ENCODE measurements around the gene LPAR1.

The LPAR1 gene

DNA sequence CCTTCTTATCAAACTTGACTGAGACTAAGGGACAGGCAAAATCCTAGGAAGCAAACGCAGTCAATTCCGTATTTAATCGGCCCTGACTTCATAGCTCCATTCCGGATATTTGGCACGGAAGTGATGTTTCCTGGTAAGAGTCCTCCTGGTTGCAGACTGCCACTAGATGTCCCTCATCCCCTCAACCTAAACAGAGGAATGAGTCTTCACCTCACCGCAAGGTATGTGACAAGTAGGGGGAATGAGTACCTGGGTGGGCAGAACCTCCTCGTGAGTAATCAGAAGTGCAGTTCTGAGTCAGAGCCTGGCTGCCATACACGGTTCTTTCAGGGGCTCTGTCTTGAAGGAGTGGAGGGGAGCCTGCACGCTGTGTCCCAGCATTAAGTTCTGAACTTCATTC lies 196.1 kb downstream of the LPAR1 start:
- Histone ChIP-seq H2AFZ (ENCODE audit: low read length) (no peak overlapping the region), H3K4me2 (ENCODE audit: low read depth, low read length, poor library complexity, severe bottlenecking) (no peak overlapping the region), H3K4me1 (ENCODE audit: insufficient read depth, low read length, poor library complexity, severe bottlenecking) (no peaks in the 10 kb centered on the region), H3K9ac (ENCODE audit: low read depth, low read length, poor library complexity, severe bottlenecking) (no peak overlapping the region), H3K79me2 (ENCODE audit: insufficient read depth, low read length) (no peaks in the 10 kb centered on the region), H3K36me3 (ENCODE audit: insufficient read depth, low read length) (no peaks in the 10 kb centered on the region), H4K20me1 (ENCODE audit: insufficient read depth, low read length, poor library complexity, severe bottlenecking) (no peaks in the 10 kb centered on the region), H3K4me3 (ENCODE audit: low read length, poor library complexity, severe bottlenecking) (no peak overlapping the region), H3K9me3 (ENCODE audit: insufficient read depth, low read depth, low read length) (no peaks in the 10 kb centered on the region), H3K27me3 (ENCODE audit: insufficient read depth, low read length, poor library complexity, severe bottlenecking) (no peaks in the 10 kb centered on the region), H3F3A (ENCODE audit: low read depth) (no peaks in the 10 kb centered on the region), H3K9me2 (replicated peaks; ENCODE audit: low read depth, low read length) (no peaks in the 10 kb centered on the region)
- no peak for TF ChIP-seq EZH2phosphoT487 (IDR thresholded peaks at IDR 0.05; ENCODE audit: borderline replicate concordance)
- TF ChIP-seq, protein P1, sequence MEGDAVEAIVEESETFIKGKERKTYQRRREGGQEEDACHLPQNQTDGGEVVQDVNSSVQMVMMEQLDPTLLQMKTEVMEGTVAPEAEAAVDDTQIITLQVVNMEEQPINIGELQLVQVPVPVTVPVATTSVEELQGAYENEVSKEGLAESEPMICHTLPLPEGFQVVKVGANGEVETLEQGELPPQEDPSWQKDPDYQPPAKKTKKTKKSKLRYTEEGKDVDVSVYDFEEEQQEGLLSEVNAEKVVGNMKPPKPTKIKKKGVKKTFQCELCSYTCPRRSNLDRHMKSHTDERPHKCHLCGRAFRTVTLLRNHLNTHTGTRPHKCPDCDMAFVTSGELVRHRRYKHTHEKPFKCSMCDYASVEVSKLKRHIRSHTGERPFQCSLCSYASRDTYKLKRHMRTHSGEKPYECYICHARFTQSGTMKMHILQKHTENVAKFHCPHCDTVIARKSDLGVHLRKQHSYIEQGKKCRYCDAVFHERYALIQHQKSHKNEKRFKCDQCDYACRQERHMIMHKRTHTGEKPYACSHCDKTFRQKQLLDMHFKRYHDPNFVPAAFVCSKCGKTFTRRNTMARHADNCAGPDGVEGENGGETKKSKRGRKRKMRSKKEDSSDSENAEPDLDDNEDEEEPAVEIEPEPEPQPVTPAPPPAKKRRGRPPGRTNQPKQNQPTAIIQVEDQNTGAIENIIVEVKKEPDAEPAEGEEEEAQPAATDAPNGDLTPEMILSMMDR (conservative IDR thresholded peaks at IDR 0.05; ENCODE audit: low read length), result no peak

DNA sequence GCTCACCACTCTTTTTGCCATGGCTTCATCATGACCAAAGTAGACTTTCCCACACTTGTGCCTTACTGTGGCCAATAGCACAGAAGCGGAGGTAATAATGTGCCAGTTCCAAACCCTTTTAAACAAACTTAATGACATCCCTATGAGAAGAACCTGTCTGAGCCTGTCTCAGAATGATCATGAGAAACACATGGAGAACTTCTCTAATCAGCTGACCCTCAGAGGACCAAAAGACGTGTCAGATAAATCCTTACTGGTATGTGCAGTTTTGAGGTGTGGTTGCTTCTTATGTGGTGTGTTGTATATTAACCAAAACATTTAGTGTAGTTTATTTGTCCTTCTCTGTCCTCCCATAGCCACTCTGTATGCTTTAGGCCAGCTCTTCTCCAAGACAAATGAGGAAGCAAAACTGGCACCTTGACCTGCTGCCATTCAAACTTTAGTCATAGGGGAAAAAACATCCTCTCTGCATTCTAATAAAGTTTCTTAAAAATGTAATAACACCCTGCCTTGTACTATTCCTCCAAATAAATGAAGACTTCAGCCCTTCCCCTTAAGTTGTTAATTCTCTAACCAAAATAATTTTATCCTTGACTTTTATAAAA lies 200.8 kb downstream of the LPAR1 start:
- Histone ChIP-seq H3K4me3 (ENCODE audit: low read length, poor library complexity, severe bottlenecking) (no peak overlapping the region), H2AFZ (ENCODE audit: low read length) (no peak overlapping the region), H3K27me3 (ENCODE audit: insufficient read depth, low read length, poor library complexity, severe bottlenecking) (no peaks in the 10 kb centered on the region), H3F3A (ENCODE audit: low read depth) (no peaks in the 10 kb centered on the region), H4K20me1 (ENCODE audit: insufficient read depth, low read length, poor library complexity, severe bottlenecking) (no peaks in the 10 kb centered on the region), H3K9me2 (replicated peaks; ENCODE audit: low read depth, low read length) (no peaks in the 10 kb centered on the region), H3K4me2 (ENCODE audit: low read depth, low read length, poor library complexity, severe bottlenecking) (no peak overlapping the region), H3K4me1 (ENCODE audit: insufficient read depth, low read length, poor library complexity, severe bottlenecking) (no peaks in the 10 kb centered on the region), H3K79me2 (ENCODE audit: insufficient read depth, low read length) (no peaks in the 10 kb centered on the region), H3K9me3 (ENCODE audit: insufficient read depth, low read depth, low read length) (no peaks in the 10 kb centered on the region), H3K36me3 (ENCODE audit: insufficient read depth, low read length) (no peaks in the 10 kb centered on the region), H3K9ac (ENCODE audit: low read depth, low read length, poor library complexity, severe bottlenecking) (no peak overlapping the region)
- TF ChIP-seq EZH2phosphoT487 (IDR thresholded peaks at IDR 0.05; ENCODE audit: borderline replicate concordance), result no peak
- TF ChIP-seq, protein P1 (conservative IDR thresholded peaks at IDR 0.05; ENCODE audit: low read length), result no peak

DNA sequence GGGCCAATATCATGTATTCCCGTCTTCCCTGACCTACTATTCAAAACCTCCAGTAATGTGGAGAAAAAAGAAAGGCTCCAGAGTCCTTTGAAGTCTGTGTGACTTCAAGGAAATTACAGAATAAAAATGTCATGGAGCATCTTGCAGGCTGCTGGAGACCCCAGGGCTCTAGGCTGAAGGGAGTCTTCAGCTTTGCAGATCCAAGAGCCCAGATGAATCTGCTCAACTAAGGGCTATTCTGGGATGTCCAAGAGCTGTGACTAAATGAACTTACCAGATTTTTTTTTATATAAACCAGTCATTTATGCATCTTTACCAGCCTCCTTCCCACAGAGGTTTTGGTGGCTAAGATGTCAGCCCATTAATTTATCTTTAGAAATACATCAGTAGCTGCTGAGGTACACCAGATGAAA lies 202.4 kb downstream of the LPAR1 start:
- Histone ChIP-seq H3K9me2 (replicated peaks; ENCODE audit: low read depth, low read length) (no peaks in the 10 kb centered on the region), H3K4me3 (ENCODE audit: low read length, poor library complexity, severe bottlenecking) (no peak overlapping the region), H3K79me2 (ENCODE audit: insufficient read depth, low read length) (no peaks in the 10 kb centered on the region), H2AFZ (ENCODE audit: low read length) (no peak overlapping the region), H3K4me1 (ENCODE audit: insufficient read depth, low read length, poor library complexity, severe bottlenecking) (no peaks in the 10 kb centered on the region), H4K20me1 (ENCODE audit: insufficient read depth, low read length, poor library complexity, severe bottlenecking) (no peaks in the 10 kb centered on the region), H3K9ac (ENCODE audit: low read depth, low read length, poor library complexity, severe bottlenecking) (no peak overlapping the region), H3K9me3 (ENCODE audit: insufficient read depth, low read depth, low read length) (no peaks in the 10 kb centered on the region), H3K36me3 (ENCODE audit: insufficient read depth, low read length) (no peaks in the 10 kb centered on the region), H3F3A (ENCODE audit: low read depth) (no peaks in the 10 kb centered on the region), H3K4me2 (ENCODE audit: low read depth, low read length, poor library complexity, severe bottlenecking) (no peak overlapping the region), H3K27me3 (ENCODE audit: insufficient read depth, low read length, poor library complexity, severe bottlenecking) (no peaks in the 10 kb centered on the region)
- TF ChIP-seq EZH2phosphoT487 (IDR thresholded peaks at IDR 0.05; ENCODE audit: borderline replicate concordance), result no peak
- TF ChIP-seq, protein P1 (conservative IDR thresholded peaks at IDR 0.05; ENCODE audit: low read length), result no peak
